Tibial nerve (tissue), 3 donors: ENCODE measurements around the gene IL6ST.

Source experiments
- POLR2A ChIP-seq, 2 donors: fragments of 450-650 bp; IDR thresholded peaks; one replicate each; pipeline ENCODE4 v1.6.1; 2017; ENCODE audit warnings: antibody characterized with exemption in 2 of 2, mild to moderate bottlenecking in 2 of 2, moderate library complexity in 2 of 2
- TF ChIP-seq, protein P1 (sequence below), 5 experiments: fragments of 200-600 bp in 3 of 5; fragments of 450-650 bp in 2 of 5; sonication (generic) in 3 of 5; IDR thresholded peaks; one replicate each; pipeline ENCODE4 v1.5.1; 2016 to 2019; ENCODE audit warnings: antibody characterized with exemption in 5 of 5, mild to moderate bottlenecking in 3 of 5, moderate library complexity in 2 of 5

GRCh38 chr5:55991768-55992486, 2.8 kb downstream of the IL6ST start:
- TF ChIP-seq, protein P1, sequence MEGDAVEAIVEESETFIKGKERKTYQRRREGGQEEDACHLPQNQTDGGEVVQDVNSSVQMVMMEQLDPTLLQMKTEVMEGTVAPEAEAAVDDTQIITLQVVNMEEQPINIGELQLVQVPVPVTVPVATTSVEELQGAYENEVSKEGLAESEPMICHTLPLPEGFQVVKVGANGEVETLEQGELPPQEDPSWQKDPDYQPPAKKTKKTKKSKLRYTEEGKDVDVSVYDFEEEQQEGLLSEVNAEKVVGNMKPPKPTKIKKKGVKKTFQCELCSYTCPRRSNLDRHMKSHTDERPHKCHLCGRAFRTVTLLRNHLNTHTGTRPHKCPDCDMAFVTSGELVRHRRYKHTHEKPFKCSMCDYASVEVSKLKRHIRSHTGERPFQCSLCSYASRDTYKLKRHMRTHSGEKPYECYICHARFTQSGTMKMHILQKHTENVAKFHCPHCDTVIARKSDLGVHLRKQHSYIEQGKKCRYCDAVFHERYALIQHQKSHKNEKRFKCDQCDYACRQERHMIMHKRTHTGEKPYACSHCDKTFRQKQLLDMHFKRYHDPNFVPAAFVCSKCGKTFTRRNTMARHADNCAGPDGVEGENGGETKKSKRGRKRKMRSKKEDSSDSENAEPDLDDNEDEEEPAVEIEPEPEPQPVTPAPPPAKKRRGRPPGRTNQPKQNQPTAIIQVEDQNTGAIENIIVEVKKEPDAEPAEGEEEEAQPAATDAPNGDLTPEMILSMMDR (IDR thresholded peaks at IDR 0.05): no peak
- no peak for TF ChIP-seq POLR2A (IDR thresholded peaks at IDR 0.05)
